Fibroblast of lung (primary cell): Measurements from ENCODE around the gene SRD5A1.

Experiments used
- EZH2 ChIP-seq: IDR thresholded peaks from 2 replicates; pipeline ENCODE4 v1.5.1; 2012; ENCODE audit warnings: low read length, control low read depth, mild to moderate bottlenecking; ENCODE audit errors: missing control alignments
- TF ChIP-seq, protein P1 (sequence below), 2 donors: IDR thresholded peaks in 1 of 2; conservative IDR thresholded peaks in 1 of 2; 1 replicate in 1 of 2; 2 replicates in 1 of 2; pipeline ENCODE4 v1.5.1; 2011 to 2012; ENCODE audit warnings: low read length in 2 of 2, control low read depth in 1 of 2, inconsistent platforms in 1 of 2, low read depth in 1 of 2, mild to moderate bottlenecking in 1 of 2

DNA sequence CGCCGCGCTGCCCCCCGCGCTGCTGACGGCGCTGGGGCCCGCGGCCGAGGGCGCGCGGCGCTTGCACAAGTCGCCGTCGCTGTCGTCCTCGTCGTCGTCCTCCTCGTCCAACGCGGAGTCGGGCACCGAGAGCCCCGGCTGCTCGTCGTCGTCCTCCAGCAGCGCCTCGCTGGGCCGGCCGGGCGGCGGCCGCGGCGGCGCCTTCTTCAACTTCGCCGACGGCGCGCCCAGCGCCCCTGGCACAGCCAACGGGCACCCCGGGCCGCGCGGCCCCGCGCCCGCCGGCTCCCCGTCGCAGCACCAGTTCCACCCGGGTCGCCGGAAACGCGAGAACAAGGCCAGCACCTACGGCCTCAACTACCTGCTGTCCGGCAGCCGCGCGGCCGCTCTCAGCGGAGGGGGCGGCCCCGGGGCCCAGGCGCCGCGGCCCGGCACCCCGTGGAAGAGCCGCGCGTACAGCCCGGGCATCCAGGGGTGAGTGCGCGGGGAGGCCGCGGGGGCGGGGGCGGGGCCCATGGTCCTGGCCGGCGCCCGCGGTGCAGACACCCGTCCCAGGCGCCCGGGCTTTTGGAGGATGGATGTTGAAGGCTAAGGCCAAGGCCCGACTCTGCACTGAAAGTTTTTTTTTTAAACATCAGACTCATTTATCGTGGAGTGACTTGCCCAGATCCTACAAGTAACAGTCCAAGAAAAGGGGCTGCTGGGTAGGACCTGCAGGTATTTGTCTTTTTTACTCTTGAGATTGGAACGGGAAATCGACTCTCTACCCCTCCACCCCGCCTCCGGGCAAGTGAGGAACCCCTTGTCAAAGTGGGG is 81.2 kb downstream of the SRD5A1 start:
- TF ChIP-seq, protein P1, sequence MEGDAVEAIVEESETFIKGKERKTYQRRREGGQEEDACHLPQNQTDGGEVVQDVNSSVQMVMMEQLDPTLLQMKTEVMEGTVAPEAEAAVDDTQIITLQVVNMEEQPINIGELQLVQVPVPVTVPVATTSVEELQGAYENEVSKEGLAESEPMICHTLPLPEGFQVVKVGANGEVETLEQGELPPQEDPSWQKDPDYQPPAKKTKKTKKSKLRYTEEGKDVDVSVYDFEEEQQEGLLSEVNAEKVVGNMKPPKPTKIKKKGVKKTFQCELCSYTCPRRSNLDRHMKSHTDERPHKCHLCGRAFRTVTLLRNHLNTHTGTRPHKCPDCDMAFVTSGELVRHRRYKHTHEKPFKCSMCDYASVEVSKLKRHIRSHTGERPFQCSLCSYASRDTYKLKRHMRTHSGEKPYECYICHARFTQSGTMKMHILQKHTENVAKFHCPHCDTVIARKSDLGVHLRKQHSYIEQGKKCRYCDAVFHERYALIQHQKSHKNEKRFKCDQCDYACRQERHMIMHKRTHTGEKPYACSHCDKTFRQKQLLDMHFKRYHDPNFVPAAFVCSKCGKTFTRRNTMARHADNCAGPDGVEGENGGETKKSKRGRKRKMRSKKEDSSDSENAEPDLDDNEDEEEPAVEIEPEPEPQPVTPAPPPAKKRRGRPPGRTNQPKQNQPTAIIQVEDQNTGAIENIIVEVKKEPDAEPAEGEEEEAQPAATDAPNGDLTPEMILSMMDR (conservative IDR thresholded peaks at IDR 0.05 in 1 of 2, IDR thresholded peaks at IDR 0.05 in 1 of 2; ENCODE audit: low read depth in 1 of 2, low read length in 2 of 2) = no peak
- no peak for TF ChIP-seq EZH2
